PC-3 (cell line): ENCODE measurements around the gene TSPAN9.

ENCODE experiments used
- EZH2 ChIP-seq: fragments of 300-600 bp; sonication (generic); IDR thresholded peaks from one replicate; pipeline ENCODE4 v1.6.1; 2017; ENCODE audit warnings: antibody characterized with exemption, mild to moderate bottlenecking, low read length; ENCODE audit not compliant: unreplicated experiment
- EZH2phosphoT487 ChIP-seq: fragments of 300-600 bp; sonication (generic); IDR thresholded peaks from 2 replicates; pipeline ENCODE4 v1.6.1; 2018; ENCODE audit warnings: mild to moderate bottlenecking, antibody characterized with exemption, low read length, borderline replicate concordance
- TF ChIP-seq, protein P1 (sequence below): fragments of 300-600 bp; sonication (generic); conservative IDR thresholded peaks from 2 replicates; pipeline ENCODE4 v1.5.1; 2017; ENCODE audit warnings: antibody characterized with exemption, low read depth, mild to moderate bottlenecking, low read length

DNA sequence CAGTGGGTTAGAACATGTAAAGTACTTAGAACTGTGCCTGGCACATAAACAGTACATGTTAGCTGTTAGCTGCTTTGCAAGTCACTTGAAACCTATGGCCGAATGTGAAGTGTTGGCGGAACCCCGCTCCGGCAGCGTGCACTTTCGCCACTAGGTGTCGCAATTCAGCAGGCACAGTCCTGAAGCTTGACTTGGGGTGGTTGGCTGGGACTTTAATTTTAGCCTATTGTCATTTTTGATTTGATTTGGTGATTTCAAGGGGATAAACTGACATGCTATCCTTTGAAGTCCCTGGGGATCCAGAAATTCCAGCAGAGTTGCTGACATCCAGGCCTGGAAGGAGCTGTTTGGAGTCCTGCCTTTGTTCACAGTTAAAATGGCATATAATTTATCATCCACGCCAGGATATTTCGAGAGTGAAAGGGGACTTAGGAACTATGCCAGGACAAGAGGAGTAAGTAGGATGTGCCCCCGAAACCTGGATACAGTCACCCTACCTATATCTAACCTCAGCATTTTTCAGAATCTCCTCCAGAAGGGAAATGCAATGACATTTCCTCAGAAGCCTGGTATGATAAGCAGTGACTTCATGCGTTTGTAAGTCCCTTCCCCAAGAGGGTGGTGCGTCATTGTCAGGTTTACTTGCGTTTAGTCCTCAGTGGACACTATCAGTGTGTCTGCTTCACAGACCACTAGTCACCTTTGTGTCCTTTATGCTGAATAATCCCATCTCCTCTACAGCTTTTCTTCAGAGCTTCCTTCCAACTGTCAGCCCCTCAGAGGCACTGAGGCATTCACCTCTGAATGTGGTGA, 3.5 kb upstream of the TSPAN9 start:
- TF ChIP-seq, protein P1, sequence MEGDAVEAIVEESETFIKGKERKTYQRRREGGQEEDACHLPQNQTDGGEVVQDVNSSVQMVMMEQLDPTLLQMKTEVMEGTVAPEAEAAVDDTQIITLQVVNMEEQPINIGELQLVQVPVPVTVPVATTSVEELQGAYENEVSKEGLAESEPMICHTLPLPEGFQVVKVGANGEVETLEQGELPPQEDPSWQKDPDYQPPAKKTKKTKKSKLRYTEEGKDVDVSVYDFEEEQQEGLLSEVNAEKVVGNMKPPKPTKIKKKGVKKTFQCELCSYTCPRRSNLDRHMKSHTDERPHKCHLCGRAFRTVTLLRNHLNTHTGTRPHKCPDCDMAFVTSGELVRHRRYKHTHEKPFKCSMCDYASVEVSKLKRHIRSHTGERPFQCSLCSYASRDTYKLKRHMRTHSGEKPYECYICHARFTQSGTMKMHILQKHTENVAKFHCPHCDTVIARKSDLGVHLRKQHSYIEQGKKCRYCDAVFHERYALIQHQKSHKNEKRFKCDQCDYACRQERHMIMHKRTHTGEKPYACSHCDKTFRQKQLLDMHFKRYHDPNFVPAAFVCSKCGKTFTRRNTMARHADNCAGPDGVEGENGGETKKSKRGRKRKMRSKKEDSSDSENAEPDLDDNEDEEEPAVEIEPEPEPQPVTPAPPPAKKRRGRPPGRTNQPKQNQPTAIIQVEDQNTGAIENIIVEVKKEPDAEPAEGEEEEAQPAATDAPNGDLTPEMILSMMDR: peak; percentile 96
- TF ChIP-seq EZH2 (no peak), EZH2phosphoT487 (no peak)
